ENCODE data around the gene PCDHGB2.
"Not testable (repeated sequence)": the region's sequence is repeated elsewhere in the genome, so short reads cannot be mapped to it uniquely, and the experiment has no call there.

The PCDHGB2 gene

DNA sequence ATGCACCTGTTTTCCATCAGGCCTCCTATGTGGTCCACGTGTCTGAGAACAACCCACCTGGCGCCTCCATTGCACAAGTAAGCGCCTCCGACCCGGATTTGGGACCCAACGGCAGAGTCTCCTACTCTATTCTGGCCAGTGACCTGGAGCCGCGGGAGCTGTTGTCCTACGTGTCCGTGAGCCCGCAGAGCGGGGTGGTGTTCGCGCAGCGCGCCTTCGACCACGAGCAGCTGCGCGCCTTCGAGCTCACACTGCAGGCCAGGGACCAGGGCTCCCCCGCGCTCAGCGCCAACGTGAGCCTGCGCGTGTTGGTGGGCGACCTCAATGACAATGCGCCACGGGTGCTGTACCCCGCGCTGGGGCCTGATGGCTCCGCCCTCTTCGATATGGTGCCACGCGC lies 8.2 kb upstream of the PCDHGB2 start:
- no peak for DNase-seq

- no peak for DNase-seq
These were observed 4.8 kb upstream of the PCDHGB2 start, which contains the start of gene PCDHGA4 for GRCh38 chr5:141354900-141355469. TSS of gene PCDHGA4 (plus strand) at chr5:141355021. CDS start at chr5:141355108, 87 bp downstream.

DNA sequence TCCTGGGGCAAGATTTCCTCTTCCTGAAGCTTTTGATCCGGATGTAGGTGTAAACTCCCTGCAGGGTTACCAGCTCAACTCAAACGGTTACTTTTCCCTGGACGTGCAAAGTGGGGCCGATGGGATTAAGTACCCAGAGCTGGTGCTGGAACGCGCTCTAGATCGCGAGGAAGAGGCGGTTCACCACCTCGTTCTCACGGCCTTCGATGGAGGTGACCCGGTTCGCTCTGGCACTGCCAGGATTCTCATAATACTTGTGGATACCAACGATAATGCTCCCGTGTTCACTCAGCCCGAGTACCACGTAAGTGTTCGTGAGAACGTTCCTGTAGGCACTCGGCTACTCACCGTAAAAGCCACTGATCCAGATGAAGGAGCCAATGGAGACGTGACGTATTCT lies 4.2 kb upstream of the PCDHGB2 start:
- no peak for DNase-seq

DNA sequence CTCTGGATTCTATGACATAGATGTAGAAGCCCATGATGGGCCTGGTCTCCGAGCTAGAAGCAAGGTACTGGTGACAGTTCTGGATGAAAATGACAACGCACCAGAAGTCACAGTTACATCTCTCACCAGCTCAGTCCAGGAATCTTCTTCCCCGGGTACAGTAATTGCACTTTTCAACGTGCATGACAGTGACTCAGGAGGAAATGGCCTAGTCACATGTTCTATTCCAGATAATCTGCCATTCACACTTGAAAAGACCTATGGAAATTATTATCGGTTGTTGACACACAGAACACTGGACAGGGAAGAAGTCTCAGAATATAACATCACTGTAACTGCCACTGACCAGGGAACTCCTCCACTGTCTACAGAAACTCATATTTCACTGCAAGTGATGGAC lies 3.7 kb upstream of the PCDHGB2 start:
- no peak for DNase-seq

DNA sequence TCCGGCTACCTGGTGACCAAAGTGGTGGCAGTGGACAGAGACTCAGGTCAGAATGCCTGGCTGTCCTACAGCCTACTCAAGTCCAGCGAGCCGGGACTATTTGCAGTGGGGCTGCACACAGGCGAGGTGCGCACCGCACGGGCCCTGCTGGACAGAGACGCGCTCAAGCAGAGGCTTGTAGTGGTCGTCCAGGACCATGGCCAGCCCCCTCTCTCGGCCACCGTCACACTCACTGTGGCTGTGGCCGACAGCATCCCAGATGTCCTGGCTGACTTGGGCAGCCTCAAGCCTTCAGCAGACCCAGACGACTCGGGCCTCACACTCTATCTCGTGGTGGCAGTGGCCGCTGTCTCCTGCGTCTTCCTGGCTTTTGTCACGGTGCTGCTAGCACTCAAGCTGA lies 2.8 kb upstream of the PCDHGB2 start:
- DNase-seq = no peak

DNA sequence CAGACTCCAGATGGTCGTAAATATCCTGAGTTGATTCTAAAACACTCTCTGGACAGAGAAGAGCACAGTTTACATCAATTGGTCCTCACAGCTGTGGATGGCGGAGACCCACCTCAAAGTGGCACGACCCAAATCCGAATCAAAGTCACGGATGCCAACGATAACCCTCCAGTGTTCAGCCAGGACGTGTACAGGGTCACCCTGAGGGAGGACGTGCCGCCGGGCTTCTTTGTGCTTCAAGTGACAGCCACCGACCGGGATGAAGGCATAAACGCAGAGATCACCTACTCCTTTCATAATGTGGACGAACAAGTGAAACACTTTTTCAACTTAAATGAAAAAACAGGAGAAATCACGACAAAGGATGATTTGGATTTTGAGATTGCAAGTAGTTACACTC lies 891 bp downstream of the PCDHGB2 start:
- DNase-seq = no peak

- DNase-seq = no peak
These were observed 2.9 kb downstream of the PCDHGB2 start for GRCh38 chr5:141362719-141363118.

- no peak for DNase-seq
These were observed 4.3 kb downstream of the PCDHGB2 start, which contains the start of gene PCDHGA5 for GRCh38 chr5:141363952-141364660. TSS of gene PCDHGA5 (plus strand) at chr5:141364162. CDS start at chr5:141364331, 169 bp downstream.

DNA sequence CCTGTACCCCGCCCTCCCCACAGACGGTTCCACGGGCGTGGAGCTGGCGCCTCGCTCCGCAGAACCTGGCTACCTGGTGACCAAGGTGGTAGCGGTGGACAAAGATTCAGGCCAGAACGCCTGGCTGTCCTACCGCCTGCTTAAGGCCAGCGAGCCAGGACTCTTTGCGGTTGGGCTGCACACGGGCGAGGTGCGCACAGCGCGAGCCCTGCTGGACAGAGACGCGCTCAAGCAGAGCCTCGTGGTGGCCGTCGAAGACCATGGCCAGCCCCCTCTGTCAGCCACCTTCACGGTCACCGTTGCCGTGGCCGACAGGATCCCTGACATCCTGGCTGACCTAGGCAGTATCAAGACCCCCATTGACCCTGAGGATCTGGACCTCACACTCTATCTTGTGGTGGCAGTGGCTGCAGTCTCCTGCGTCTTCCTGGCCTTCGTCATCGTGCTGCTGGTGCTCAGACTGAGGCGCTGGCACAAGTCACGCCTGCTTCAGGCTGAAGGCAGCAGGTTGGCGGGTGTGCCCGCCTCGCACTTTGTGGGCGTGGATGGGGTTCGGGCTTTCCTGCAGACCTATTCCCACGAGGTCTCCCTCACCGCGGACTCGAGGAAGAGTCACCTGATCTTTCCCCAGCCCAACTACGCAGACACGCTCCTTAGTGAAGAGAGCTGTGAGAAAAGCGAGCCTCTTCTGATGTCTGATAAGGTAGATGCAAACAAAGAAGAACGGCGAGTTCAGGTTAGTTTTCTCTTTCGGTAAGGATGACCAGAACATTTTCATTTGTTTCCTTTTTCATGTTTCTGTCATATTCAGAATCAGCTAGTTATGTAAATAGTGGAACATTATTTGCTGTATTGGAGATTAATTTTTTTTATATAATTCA lies 6.5 kb downstream of the PCDHGB2 start:
- DNase-seq = no peak

DNA sequence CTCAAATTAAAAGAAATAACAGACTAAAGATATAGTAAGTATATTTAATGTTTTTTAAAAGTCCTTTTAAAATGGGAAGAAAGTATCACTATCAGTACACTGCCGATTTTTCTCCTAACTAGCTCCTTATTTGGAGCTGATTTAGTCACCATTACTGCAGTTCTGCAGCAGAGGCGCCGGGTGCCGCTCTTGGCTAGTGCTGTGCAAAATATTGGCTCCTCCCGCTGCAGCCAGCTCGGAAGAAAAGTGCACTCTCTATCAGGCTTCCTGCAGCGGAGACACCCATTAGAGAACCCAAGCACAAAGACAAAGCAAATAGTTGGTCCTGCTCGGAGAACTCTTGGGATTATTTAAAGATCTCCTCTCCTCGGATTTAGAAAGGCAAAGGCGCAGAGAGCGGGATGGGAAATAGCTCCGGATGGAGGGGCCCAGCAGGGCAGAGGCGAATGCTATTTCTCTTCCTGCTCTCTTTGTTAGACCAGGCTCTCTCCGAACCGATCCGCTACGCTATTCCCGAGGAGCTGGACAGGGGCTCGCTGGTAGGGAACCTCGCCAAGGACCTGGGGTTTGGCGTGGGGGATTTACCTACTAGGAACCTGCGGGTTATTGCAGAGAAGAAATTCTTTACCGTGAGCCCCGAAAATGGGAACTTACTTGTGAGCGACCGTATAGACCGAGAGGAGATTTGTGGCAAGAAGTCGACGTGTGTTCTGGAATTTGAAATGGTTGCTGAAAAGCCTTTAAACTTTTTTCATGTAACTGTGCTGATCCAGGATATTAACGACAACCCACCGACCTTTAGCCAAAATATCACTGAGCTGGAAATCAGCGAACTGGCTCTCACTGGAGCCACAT lies 10.4 kb downstream of the PCDHGB2 start, which contains the start of gene PCDHGB3:
PCDHGB3 (plus strand) TSS at position 249 of the 855 bp plus-strand sequence; CDS start at position 402, 153 bp downstream.
- DNase-seq = no peak

DNA sequence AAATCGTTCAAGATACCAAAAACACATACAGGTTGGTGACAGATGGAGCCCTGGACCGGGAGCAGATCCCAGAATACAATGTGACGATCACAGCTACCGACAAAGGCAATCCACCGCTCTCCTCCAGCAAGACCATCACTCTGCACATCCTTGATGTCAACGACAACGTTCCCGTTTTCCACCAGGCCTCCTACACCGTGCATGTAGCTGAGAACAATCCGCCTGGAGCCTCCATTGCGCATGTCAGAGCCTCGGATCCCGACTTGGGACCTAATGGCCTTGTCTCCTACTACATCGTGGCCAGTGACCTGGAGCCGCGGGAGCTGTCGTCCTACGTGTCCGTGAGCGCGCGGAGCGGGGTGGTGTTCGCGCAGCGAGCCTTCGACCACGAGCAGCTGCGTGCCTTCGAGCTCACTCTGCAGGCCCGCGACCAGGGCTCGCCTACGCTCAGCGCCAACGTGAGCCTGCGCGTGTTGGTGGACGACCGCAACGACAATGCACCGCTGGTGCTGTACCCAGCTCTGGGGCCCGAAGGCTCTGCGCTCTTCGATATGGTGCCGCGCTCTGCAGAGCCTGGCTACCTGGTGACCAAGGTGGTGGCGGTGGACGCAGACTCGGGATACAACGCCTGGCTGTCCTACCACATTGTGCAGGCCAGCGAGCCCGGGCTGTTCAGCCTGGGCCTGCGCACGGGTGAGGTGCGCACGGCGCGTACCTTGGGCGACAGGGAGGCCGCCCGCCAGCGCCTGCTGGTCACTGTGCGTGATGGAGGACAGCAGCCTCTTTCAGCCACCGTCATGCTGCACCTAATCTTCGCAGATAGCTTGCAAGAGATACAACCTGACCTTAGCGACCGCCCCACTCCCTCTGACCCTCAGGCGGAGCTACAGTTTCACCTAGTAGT lies 12.0 kb downstream of the PCDHGB2 start:
- no peak for DNase-seq

DNA sequence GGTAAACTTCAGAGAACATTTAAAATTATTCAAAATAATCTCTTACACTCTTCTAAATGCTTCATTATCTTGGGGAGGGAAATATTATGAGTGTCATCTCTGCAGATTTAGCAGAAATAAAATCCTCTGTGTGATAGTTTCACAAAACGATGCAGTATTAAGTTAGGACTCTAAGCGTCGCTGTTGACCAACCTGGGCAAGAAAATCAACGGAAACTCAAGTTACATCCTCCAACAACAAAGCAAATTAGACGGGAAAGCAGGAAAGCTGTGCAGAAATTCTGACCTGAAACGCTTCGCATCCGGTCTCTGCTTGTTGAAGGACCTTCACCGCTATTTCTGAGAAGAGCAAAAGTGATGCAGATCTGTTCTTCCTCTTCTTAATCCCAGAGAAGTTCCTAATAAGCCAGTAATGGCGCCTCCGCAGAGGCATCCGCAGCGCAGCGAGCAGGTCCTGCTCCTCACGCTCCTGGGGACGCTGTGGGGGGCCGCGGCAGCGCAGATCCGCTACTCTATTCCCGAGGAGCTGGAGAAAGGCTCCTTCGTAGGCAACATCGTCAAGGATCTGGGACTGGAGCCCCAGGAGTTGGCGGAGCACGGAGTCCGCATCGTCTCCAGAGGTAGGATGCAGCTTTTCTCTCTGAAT lies 14.0 kb downstream of the PCDHGB2 start, which contains the start of gene PCDHGA6:
PCDHGA6 (plus strand) TSS at position 219 of the 645 bp plus-strand sequence; CDS start at position 412, 193 bp downstream.
- no peak for DNase-seq

- DNase-seq = no peak
These were observed 14.8 kb downstream of the PCDHGB2 start for GRCh38 chr5:141374627-141375026.

- not testable (repeated sequence) for DNase-seq
These were observed 15.8 kb downstream of the PCDHGB2 start for GRCh38 chr5:141375444-141376155.

- no peak for DNase-seq
These were observed 22.9 kb downstream of the PCDHGB2 start, which contains the start of gene PCDHGA7 for GRCh38 chr5:141382469-141383294. TSS of gene PCDHGA7 (plus strand) at chr5:141382742. CDS start at chr5:141382900, 158 bp downstream.

- no peak for DNase-seq
These were observed 23.6 kb downstream of the PCDHGB2 start for GRCh38 chr5:141383345-141383744.

DNA sequence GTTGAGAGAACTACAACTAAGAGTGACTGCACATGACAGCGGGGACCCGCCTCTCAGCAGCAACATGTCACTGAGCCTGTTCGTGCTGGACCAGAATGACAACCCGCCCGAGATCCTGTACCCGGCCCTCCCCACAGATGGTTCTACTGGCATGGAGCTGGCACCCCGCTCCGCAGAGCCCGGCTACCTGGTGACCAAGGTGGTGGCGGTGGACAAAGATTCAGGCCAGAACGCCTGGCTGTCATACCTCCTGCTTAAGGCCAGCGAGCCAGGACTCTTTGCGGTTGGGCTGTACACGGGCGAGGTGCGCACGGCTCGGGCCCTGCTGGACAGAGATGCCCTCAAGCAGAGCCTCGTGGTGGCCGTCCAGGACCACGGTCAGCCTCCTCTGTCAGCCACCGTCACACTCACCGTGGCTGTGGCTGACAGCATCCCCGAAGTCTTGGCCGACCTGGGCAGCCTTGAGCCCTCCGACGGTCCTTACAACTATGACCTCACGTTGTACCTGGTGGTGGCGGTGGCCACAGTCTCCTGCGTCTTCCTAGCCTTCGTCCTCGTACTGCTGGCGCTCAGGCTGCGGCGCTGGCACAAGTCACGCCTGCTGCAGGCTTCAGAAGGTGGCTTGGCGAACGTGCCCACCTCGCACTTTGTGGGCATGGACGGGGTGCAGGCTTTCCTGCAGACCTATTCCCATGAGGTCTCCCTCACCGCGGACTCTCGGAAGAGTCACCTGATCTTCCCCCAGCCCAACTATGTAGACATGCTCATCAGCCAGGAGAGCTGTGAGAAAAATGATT lies 24.9 kb downstream of the PCDHGB2 start:
- DNase-seq = no peak
